ENCODE measurements around the gene FOXK1.

DNA sequence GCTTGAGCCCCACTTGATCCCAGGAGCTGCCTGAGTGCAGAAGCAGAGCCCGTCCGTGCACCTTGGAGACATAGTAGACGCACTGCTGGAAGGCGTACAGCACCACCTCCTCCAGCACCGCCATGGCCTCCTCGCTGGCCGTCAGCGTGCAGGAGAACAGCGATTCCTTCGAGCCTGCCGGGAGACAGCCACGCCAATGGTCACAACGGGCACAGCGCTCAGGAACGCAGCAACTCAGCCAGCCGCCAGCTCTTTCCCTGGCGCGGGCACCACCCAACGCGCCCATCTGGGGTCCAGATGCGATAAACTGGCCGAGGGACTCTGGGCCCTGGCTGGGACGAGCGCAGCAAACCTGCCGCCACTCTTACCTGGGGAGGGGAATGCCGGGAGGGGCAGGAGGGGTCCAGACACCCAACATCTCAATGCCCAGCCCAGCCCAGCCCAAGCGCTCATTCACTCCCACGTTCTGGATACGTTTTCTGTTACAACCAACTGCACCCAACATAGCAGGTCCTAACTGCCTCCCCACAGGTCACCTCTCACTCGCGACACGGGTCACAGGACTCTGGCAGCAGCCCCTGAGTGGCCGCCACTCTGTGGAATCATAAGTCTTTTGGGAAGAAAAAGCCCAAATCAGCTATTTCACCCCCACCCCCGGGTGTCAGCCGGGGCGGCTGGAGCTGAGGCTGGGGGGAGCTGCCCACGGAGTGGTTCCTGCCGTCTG is 135.2 kb downstream of the FOXK1 start:
- TF ChIP-seq, protein P1, sequence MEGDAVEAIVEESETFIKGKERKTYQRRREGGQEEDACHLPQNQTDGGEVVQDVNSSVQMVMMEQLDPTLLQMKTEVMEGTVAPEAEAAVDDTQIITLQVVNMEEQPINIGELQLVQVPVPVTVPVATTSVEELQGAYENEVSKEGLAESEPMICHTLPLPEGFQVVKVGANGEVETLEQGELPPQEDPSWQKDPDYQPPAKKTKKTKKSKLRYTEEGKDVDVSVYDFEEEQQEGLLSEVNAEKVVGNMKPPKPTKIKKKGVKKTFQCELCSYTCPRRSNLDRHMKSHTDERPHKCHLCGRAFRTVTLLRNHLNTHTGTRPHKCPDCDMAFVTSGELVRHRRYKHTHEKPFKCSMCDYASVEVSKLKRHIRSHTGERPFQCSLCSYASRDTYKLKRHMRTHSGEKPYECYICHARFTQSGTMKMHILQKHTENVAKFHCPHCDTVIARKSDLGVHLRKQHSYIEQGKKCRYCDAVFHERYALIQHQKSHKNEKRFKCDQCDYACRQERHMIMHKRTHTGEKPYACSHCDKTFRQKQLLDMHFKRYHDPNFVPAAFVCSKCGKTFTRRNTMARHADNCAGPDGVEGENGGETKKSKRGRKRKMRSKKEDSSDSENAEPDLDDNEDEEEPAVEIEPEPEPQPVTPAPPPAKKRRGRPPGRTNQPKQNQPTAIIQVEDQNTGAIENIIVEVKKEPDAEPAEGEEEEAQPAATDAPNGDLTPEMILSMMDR (conservative IDR thresholded peaks at IDR 0.05 in 1 of 2, IDR thresholded peaks at IDR 0.05 in 1 of 2; ENCODE audit: low read depth in 1 of 2, low read length in 2 of 2) = no peak
- no peak for TF ChIP-seq EZH2 (IDR thresholded peaks at IDR 0.05; ENCODE audit: low read length, missing control alignments)

Measured in fibroblast of lung (primary cell).